Fibroblast of pulmonary artery (primary cell): ENCODE data around the gene AGT.
"Not testable (repeated sequence)": the region's sequence is repeated elsewhere in the genome, so short reads cannot be mapped to it uniquely, and the experiment has no call there.

Experiments
- DNase-seq: peaks from one replicate; pipeline ENCODE4 v3.0.0-alpha.2; 2010; ENCODE audit warnings: low read depth
- H3K4me3 ChIP-seq: replicated peaks from 2 replicates; pipeline ENCODE4 v1.5.1; 2011; ENCODE audit warnings: low read depth, mild to moderate bottlenecking, control low read depth, low read length, moderate library complexity
- CTCF ChIP-seq: IDR thresholded peaks from 2 replicates; pipeline ENCODE4 v1.5.1; 2011; ENCODE audit warnings: mild to moderate bottlenecking, control low read depth, low read length, inconsistent platforms; ENCODE audit errors: missing control alignments

Gene AGT

DNA sequence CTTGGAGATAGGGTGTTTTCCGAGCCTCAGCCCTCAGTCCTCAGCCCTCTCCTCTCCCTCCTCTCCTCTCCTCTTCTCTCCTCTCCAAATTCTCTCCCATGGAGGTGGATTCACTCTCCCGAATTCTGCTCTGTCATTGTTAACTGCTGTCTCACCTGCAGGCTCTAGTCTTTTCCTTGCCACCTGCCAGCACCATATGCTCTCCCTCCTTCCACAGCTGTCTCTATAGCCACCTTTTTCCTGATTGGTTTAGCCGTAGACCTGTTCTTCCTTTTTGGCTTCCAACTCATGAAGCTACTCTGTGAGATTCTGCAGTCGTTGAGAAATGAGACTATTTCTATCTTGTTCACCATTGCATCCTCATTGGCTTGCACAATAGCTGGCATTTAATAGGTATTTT, 51.9 kb downstream of the AGT start:
- no peak overlapping the region for H3K4me3 ChIP-seq
- no peak for TF ChIP-seq CTCF
- no peak for DNase-seq

- DNase-seq, result no peak
- TF ChIP-seq CTCF, result no peak
- no peak overlapping the region for H3K4me3 ChIP-seq
Measured at GRCh38 chr1:230658691-230659090, 55.2 kb downstream of the AGT start.

GRCh38 chr1:230658103-230658502, 55.8 kb downstream of the AGT start:
- DNase-seq, H3K4me3 ChIP-seq: not testable (repeated sequence)

- DNase-seq, H3K4me3 ChIP-seq: not testable (repeated sequence)
Measured at GRCh38 chr1:230656719-230657118, 57.2 kb downstream of the AGT start.
